ENCODE measurements around the gene ACOD1. TPM values are rescaled to one million over a fixed set of nuclear protein-coding genes. Genes with fewer than 3 reads are reported as not detected.

Gene ACOD1
- polyA plus RNA-seq, 10 donors = not detected

- no peak for DNase-seq
Observed at GRCh38 chr13:76991432-76991795, 43.1 kb downstream of the ACOD1 start.

GRCh38 chr13:76991796-76992547 lies 43.7 kb downstream of the ACOD1 start, which contains the start of gene CLN5:
CLN5 (plus strand) TSS chr13:76992081; CDS start chr13:76992099, 18 bp downstream.
- peak; percentile 89 to 96 (median 91) for DNase-seq

- DNase-seq = peak in 2 of 3 donors; percentile 35 to 79
Observed at GRCh38 chr13:76992548-76993001, 44.3 kb downstream of the ACOD1 start.

- DNase-seq = no peak
Observed at GRCh38 chr13:76993021-76993420, 44.7 kb downstream of the ACOD1 start.

DNA sequence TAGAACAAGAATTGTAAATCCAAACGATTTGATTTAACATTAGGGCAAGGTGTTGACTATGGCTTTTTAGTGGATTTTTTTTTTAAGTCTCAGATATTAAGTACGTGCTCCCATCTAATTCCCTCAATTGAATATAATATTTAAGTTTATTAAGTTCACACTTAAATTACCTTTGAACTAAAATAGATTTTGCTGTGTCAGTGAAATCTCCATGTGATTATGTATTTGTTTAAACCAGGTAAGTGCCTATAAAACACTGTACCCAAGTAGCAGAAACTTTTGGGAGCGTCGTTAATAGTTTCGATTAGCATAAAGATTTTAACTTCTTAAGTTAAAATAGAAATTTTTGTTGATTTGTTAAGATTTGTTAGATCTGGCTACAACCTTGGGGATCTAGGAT lies 45.2 kb downstream of the ACOD1 start:
- no peak for DNase-seq

DNA sequence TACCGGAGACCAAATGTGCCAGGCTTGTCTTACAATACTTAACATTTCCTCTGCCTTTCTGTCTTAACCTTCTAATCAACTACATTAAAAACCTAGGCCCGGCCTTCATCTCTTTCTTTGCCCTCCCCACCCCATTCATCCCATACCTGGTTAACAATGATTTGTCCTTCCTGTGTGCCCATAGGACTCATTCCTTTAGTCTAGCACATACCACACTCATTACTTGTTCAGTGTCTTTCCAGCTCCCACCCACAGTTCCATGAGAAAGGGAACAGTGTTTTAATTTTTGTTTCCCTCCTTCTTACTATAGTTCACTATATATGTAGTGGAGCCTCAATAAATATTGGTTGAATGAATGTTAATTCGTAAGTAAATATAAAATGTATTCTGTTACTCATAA lies 46.0 kb downstream of the ACOD1 start:
- DNase-seq = no peak

DNA sequence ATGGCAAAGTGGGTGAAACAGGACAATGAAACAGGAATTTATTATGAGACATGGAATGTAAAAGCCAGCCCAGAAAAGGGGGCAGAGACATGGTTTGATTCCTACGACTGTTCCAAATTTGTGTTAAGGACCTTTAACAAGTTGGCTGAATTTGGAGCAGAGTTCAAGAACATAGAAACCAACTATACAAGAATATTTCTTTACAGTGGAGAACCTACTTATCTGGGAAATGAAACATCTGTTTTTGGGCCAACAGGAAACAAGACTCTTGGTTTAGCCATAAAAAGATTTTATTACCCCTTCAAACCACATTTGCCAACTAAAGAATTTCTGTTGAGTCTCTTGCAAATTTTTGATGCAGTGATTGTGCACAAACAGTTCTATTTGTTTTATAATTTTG lies 52.2 kb downstream of the ACOD1 start:
- no peak for DNase-seq

- no peak for DNase-seq
Observed at GRCh38 chr13:77001540-77001939, 53.2 kb downstream of the ACOD1 start.

DNA sequence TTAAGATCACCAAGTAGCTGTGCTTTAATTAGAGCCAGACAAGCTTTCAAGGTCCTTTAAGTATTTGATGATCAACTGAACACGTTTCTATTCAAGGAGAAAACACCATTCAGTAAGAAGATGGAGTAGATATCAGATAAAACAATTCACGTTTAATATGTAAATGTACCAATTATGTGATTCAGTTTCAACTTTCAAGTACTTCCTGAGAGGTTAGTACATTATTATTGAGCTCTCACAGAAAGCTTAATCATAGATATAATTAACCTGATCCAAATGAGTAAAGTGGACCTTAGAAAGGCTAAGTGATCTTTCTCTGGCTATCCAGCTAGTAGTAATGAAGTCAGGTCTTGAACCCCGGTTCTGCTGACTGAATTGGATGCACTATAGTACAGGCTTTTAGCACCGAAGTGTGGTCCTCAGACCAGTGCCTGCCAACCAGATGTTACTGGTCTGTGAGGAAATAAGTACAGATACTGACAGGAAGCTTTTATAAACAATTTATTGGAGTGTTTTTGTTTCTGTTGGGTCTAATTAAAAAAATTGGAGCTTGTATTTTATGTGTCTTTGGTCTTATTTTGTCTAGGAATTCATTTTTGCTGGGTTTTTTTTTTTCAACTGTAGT lies 53.8 kb downstream of the ACOD1 start:
- DNase-seq = no peak

- peak in 1 of 3 donors; percentile 49 for DNase-seq
Observed at GRCh38 chr13:77002590-77003190, 54.4 kb downstream of the ACOD1 start.

Other genes starting within 250 kb of the ACOD1 start
- 100 to 1,000 TPM; 179 to 277 (median 203) TPM for gene KCTD12, start 62.1 kb upstream of the ACOD1 start, polyA plus RNA-seq (ENCODE audit: insufficient read length in 10 of 10)
- 10 to 100 TPM; 15.5 to 23.3 (median 18.4) TPM for gene CLN5, start 43.6 kb downstream of the ACOD1 start, polyA plus RNA-seq (ENCODE audit: insufficient read length in 10 of 10)
- 10 to 100 TPM; 32.5 to 44.6 (median 38.6) TPM for gene FBXL3, start 78.6 kb downstream of the ACOD1 start, polyA plus RNA-seq (ENCODE audit: insufficient read length in 10 of 10)